Hepatocyte (in vitro differentiated cells): ENCODE results near the gene CCDC88C. TPM values are rescaled to one million over a fixed set of nuclear protein-coding genes. Genes with fewer than 3 reads are reported as not detected.

ENCODE experiments used
- DNase-seq: peaks from one replicate; pipeline ENCODE4 v3.0.0-alpha.2; 2016; ENCODE audit warnings: low spot score
- H2AFZ ChIP-seq: fragments of 200-600 bp; sonication (generic); 2 replicates; pipeline ENCODE4 v1.6.0; 2016; ENCODE audit warnings: antibody characterized with exemption, mild to moderate bottlenecking
- H3K27ac ChIP-seq: fragments of 200-600 bp; sonication (generic); 2 replicates; pipeline ENCODE4 v1.5.1; 2016; ENCODE audit warnings: mild to moderate bottlenecking
- H3K27me3 ChIP-seq: fragments of 200-600 bp; sonication (generic); 2 replicates; pipeline ENCODE4 v1.6.1; 2016
- H3K36me3 ChIP-seq: fragments of 200-600 bp; sonication (generic); replicated peaks from 2 replicates; pipeline ENCODE4 v1.5.1; 2016; ENCODE audit warnings: low read depth; ENCODE audit not compliant: insufficient read depth
- H3K4me1 ChIP-seq: fragments of 200-600 bp; sonication (generic); 2 replicates; pipeline ENCODE4 v1.5.1; 2016; ENCODE audit warnings: mild to moderate bottlenecking, moderate library complexity; ENCODE audit not compliant: insufficient read depth
- H3K4me2 ChIP-seq: fragments of 200-600 bp; sonication (generic); 2 replicates; pipeline ENCODE4 v1.6.0; 2016
- H3K4me3 ChIP-seq: fragments of 200-600 bp; sonication (generic); 2 replicates; pipeline ENCODE4 v1.5.1; 2016; ENCODE audit warnings: mild to moderate bottlenecking
- H3K79me2 ChIP-seq: fragments of 200-600 bp; sonication (generic); 2 replicates; pipeline ENCODE4 v1.6.0; 2017; ENCODE audit warnings: mild to moderate bottlenecking
- H3K9me2 ChIP-seq: fragments of 200-600 bp; sonication (generic); replicated peaks from 2 replicates; pipeline ENCODE4 v1.6.0; 2017; ENCODE audit warnings: mild to moderate bottlenecking; ENCODE audit not compliant: insufficient read depth
- H3K9me3 ChIP-seq: fragments of 200-600 bp; sonication (generic); 2 replicates; pipeline ENCODE4 v1.5.1; 2016; ENCODE audit warnings: low read depth, mild to moderate bottlenecking
- H4K20me1 ChIP-seq: fragments of 200-600 bp; sonication (generic); 2 replicates; pipeline ENCODE4 v1.6.0; 2016; ENCODE audit warnings: mild to moderate bottlenecking; ENCODE audit not compliant: insufficient read depth, poor library complexity, severe bottlenecking
- EZH2 ChIP-seq: fragments of 200-600 bp; sonication (generic); IDR thresholded peaks from 2 replicates; pipeline ENCODE4 v1.6.1; 2016; ENCODE audit warnings: antibody characterized with exemption, mild to moderate bottlenecking, borderline replicate concordance
- EZH2phosphoT487 ChIP-seq: fragments of 200-600 bp; sonication (generic); IDR thresholded peaks from one replicate; pipeline ENCODE4 v1.6.1; 2018; ENCODE audit warnings: antibody characterized with exemption, mild to moderate bottlenecking, low read depth, moderate library complexity; ENCODE audit not compliant: unreplicated experiment, severe bottlenecking
- WGBS: methylation state at CpG from one replicate; pipeline ENCODE4 v1.1.6; 2016; ENCODE audit warnings: low lambda C conversion rate; ENCODE audit errors: missing lambda C conversion rate; 5-methylcytosine and 5-hydroxymethylcytosine counted together
- polyA plus RNA-seq: library from polyadenylated mRNA; unstranded; fragments of >200 nt; fragmentation: Nextera tagmentation; extraction: Ambion mirVana; gene quantifications from 2 replicates; pipeline ENCODE4 v1.2.1, GENCODE V29; 2016
- total RNA-seq: library from RNA; depleted of rRNA; stranded (reverse); fragments of >200 nt; gene quantifications from 2 replicates; pipeline ENCODE4 v1.2.3, GENCODE V29; 2014
- TF ChIP-seq, protein P1 (sequence below): fragments of 200-600 bp; sonication (generic); IDR thresholded peaks from 2 replicates; pipeline ENCODE4 v1.5.1; 2016; ENCODE audit warnings: antibody characterized with exemption, mild to moderate bottlenecking; ENCODE audit not compliant: poor library complexity

The CCDC88C gene
- total and polyA plus RNA-seq, 2 experiments from 2014 or later, result 5.9 to 11.3 TPM

DNA sequence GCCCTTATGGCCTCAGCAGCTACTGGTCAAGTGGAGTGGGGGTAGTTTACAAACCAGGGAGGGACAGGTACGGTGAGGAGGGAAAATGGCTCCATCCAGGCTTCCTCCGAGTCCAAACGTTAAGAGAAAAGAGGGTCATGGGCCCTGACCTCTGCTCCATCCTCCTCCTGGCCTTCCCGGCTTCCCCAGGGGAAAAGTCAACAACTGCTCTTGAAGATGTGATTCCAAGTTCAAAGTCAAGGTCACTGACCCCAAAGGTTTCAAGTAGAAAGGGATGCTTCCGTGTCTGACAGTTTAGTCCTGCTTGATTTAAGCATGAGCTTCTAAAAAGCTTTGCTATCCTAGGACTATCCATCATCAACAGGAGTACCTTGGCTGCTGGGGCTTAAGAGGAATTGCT lies 28.5 kb downstream of the CCDC88C start:
- Histone ChIP-seq H2AFZ (no peak overlapping the region), H3K36me3 (no peaks in the 10 kb centered on the region), H3K4me3 (no peak overlapping the region), H3K27me3 (no peaks in the 10 kb centered on the region), H4K20me1 (no peaks in the 10 kb centered on the region), H3K27ac (no peak overlapping the region), H3K79me2 (peaks cover 37% of the 10 kb centered on the region), H3K9me3 (no peaks in the 10 kb centered on the region), H3K9me2 (no peaks in the 10 kb centered on the region), H3K4me2 (no peak overlapping the region), H3K4me1 (peaks cover 7% of the 10 kb centered on the region)
- DNase-seq, result no peak
- 69% methylated on average over 5 of the region's 5 CpGs for WGBS
- no peak for TF ChIP-seq EZH2
- TF ChIP-seq, protein P1, sequence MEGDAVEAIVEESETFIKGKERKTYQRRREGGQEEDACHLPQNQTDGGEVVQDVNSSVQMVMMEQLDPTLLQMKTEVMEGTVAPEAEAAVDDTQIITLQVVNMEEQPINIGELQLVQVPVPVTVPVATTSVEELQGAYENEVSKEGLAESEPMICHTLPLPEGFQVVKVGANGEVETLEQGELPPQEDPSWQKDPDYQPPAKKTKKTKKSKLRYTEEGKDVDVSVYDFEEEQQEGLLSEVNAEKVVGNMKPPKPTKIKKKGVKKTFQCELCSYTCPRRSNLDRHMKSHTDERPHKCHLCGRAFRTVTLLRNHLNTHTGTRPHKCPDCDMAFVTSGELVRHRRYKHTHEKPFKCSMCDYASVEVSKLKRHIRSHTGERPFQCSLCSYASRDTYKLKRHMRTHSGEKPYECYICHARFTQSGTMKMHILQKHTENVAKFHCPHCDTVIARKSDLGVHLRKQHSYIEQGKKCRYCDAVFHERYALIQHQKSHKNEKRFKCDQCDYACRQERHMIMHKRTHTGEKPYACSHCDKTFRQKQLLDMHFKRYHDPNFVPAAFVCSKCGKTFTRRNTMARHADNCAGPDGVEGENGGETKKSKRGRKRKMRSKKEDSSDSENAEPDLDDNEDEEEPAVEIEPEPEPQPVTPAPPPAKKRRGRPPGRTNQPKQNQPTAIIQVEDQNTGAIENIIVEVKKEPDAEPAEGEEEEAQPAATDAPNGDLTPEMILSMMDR, result no peak
- TF ChIP-seq EZH2phosphoT487, result no peak

DNA sequence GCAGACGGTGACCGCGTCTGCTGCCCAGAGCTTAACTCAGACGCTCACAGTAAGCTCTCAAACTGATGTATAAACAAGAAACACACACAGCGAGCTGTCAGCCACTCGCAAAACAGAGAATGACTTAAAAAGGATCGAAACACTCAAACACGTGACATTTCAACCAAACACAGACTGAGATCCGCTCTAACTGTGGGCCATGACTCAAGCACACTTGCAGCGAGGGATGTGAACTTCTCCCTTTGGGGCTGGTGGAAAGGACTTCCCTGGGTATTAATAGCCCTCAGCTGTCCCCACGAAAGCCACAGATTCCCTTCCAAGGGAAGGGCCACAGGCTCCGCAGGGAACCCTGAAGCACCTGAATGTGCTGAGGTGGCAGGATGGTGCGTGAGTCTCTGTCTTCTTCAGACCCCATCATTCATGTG lies 29.1 kb downstream of the CCDC88C start:
- peaks cover 31% of the 10 kb centered on the region for H3K79me2 ChIP-seq
- peaks cover 7% of the 10 kb centered on the region for H3K4me1 ChIP-seq
- H2AFZ ChIP-seq, result no peak overlapping the region
- no peak overlapping the region for H3K4me3 ChIP-seq
- no peak overlapping the region for H3K4me2 ChIP-seq
- H3K27me3 ChIP-seq, result no peaks in the 10 kb centered on the region
- WGBS, result 61% methylated on average over 13 of the region's 13 CpGs
- no peak overlapping the region for H3K27ac ChIP-seq
- TF ChIP-seq EZH2, result no peak
- TF ChIP-seq EZH2phosphoT487, result no peak
- TF ChIP-seq, protein P1, result no peak
- DNase-seq, result no peak
- no peaks in the 10 kb centered on the region for H3K36me3 ChIP-seq
- H3K9me2 ChIP-seq, result no peaks in the 10 kb centered on the region
- H4K20me1 ChIP-seq, result no peaks in the 10 kb centered on the region
- H3K9me3 ChIP-seq, result no peaks in the 10 kb centered on the region

DNA sequence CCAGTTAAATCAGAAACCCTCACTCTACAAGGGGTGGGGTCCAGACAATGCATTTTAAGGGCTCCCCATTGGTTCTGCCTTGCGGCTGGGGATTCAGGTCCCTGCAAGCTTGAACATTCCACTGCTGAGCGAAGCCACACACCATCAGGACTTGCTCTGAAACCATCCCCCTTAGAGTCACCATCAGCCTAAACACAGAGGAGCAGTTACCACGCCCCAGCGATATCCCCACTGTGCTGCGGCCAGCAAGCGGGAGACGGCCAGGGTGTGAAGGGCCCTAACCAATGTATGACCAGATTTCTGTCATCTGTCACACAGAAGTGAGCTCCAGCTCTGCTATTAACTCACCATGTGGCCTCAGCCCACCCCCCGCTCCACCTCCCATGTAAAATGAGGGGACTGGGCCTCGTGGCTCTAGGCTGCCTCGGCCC lies 29.7 kb downstream of the CCDC88C start:
- Histone ChIP-seq H3K4me1 (peaks cover 7% of the 10 kb centered on the region), H3K4me3 (no peak overlapping the region), H2AFZ (no peak overlapping the region), H3K4me2 (no peak overlapping the region), H3K9me2 (no peaks in the 10 kb centered on the region), H4K20me1 (no peaks in the 10 kb centered on the region), H3K36me3 (no peaks in the 10 kb centered on the region), H3K27ac (no peak overlapping the region), H3K79me2 (peaks cover 25% of the 10 kb centered on the region), H3K27me3 (no peaks in the 10 kb centered on the region), H3K9me3 (no peaks in the 10 kb centered on the region)
- TF ChIP-seq, protein P1, result no peak
- TF ChIP-seq EZH2phosphoT487 (no peak), EZH2 (no peak)
- WGBS, result 94% methylated on average over 10 of the region's 10 CpGs
- DNase-seq, result no peak
